Lung (tissue), 12 donors: ENCODE results near the gene FGF4. TPM values are rescaled to one million over a fixed set of nuclear protein-coding genes. Genes with fewer than 3 reads are reported as not detected.

ENCODE experiments used
- ATAC-seq: fragments of 200-7000 bp; cut with Tn5 transposase; one replicate; pipeline ENCODE4 v1.9.1; 2020; ENCODE audit warnings: moderate number of reproducible peaks; ENCODE audit not compliant: insufficient read depth, low FRiP score
- DNase-seq, 3 donors: peaks; one replicate each; pipeline ENCODE4 v3.0.0-alpha.2; 2013 to 2017
- H3K27ac ChIP-seq, 2 donors: one replicate each; pipeline ENCODE4 v1.5.1; 2013; ENCODE audit warnings: mild to moderate bottlenecking in 2 of 2, moderate library complexity in 2 of 2, control low read depth in 1 of 2, inconsistent platforms in 1 of 2, low read depth in 1 of 2, low read length in 1 of 2
- H3K27me3 ChIP-seq, 3 donors: one replicate each; pipeline ENCODE4 v1.5.1; 2013; ENCODE audit warnings: low read length in 2 of 3; ENCODE audit not compliant: control insufficient read depth in 3 of 3, insufficient read depth in 3 of 3
- H3K36me3 ChIP-seq, 4 donors: one replicate each; pipeline ENCODE4 v1.5.1; 2013; ENCODE audit warnings: low read length in 4 of 4, mild to moderate bottlenecking in 1 of 4, moderate library complexity in 1 of 4; ENCODE audit not compliant: control insufficient read depth in 4 of 4, insufficient read depth in 4 of 4
- H3K4me1 ChIP-seq, 5 donors: one replicate each; pipeline ENCODE4 v1.5.1; 2013; ENCODE audit warnings: low read length in 5 of 5, mild to moderate bottlenecking in 2 of 5, moderate library complexity in 1 of 5; ENCODE audit not compliant: control insufficient read depth in 5 of 5, insufficient read depth in 5 of 5
- H3K4me3 ChIP-seq: one replicate; pipeline ENCODE4 v1.5.1; 2013; ENCODE audit warnings: mild to moderate bottlenecking, control low read depth, moderate library complexity
- H3K9ac ChIP-seq, 2 donors: one replicate each; pipeline ENCODE4 v1.5.1; 2013; ENCODE audit warnings: low read length in 2 of 2, control low read depth in 1 of 2; ENCODE audit not compliant: insufficient read depth in 1 of 2
- H3K9me3 ChIP-seq, 4 donors: one replicate each; pipeline ENCODE4 v1.5.1; 2013; ENCODE audit warnings: low read length in 3 of 4, mild to moderate bottlenecking in 1 of 4, moderate library complexity in 1 of 4; ENCODE audit not compliant: control insufficient read depth in 4 of 4, insufficient read depth in 3 of 4
- CTCF ChIP-seq: IDR thresholded peaks from 2 replicates; pipeline ENCODE4 v1.5.1; 2012; ENCODE audit warnings: mild to moderate bottlenecking; ENCODE audit errors: control extremely low read depth, extremely low read depth
- WGBS, 2 donors: extraction: QIAGEN DNeasy Blood & Tissue Kit; methylation state at CpG; one replicate each; pipeline ENCODE4 v1.1.7; 2013; 5-methylcytosine and 5-hydroxymethylcytosine counted together
- polyA plus RNA-seq, 2 donors: library from polyadenylated mRNA; stranded (reverse); fragments of 200-250 nt; gene quantifications; one replicate each; pipeline ENCODE4 v1.2.1, GENCODE V29; 2013
- total RNA-seq, 2 donors: library from RNA; depleted of rRNA in 1 of 2; stranded (reverse); fragments of >200 nt in 1 of 2; gene quantifications; one replicate each; pipeline ENCODE4 v1.2.1, GENCODE V29; 2014 to 2021
- donor health status: control.
- donor health status: control.
- donor health status: Bipolar disorder and iron deficiency.
- donor health status: healthy.
- donor health status: DM: yes; HTN: yes; CAD: no.

Gene FGF4
- total and polyA plus RNA-seq, 4 donors: not detected

GRCh38 chr11:69774354-69775162, 583 bp downstream of the FGF4 start:
- Histone ChIP-seq H3K4me1 (peaks cover 0 to 1% (median 0%) of the 10 kb centered on the region in 5 donors), H3K9me3 (no peaks in the 10 kb centered on the region), H3K9ac (no peak overlapping the region), H3K27me3 (peaks cover 31 to 65% (median 54%) of the 10 kb centered on the region in 3 donors), H3K36me3 (no peaks in the 10 kb centered on the region), H3K4me3 (no peak overlapping the region), H3K27ac (no peak overlapping the region)
- DNase-seq (no peak), ATAC-seq (no peak)
- WGBS, 2 donors: 2 to 3% methylated on average over 80 to 107 of the region's 107 CpGs
- no peak for TF ChIP-seq CTCF

GRCh38 chr11:69773626-69774353, 1.4 kb downstream of the FGF4 start:
- H3K9ac ChIP-seq: no peak overlapping the region
- H3K27ac ChIP-seq: no peak overlapping the region
- H3K36me3 ChIP-seq: no peaks in the 10 kb centered on the region
- H3K4me1 ChIP-seq: peaks cover 0 to 1% (median 0%) of the 10 kb centered on the region in 5 donors
- 12 to 13% methylated on average over 29 to 30 of the region's 30 CpGs for WGBS, 2 donors
- peaks cover 31 to 67% (median 57%) of the 10 kb centered on the region in 3 donors for H3K27me3 ChIP-seq
- no peak overlapping the region for H3K4me3 ChIP-seq
- TF ChIP-seq CTCF: no peak
- ATAC-seq (no peak), DNase-seq (no peak)
- H3K9me3 ChIP-seq: peaks cover 0 to 5% (median 0%) of the 10 kb centered on the region in 4 donors

GRCh38 chr11:69771466-69771865, 3.7 kb downstream of the FGF4 start:
- no peak overlapping the region for H3K4me3 ChIP-seq
- no peak overlapping the region for H3K27ac ChIP-seq
- ATAC-seq (no peak), DNase-seq (no peak)
- H3K27me3 ChIP-seq: peaks cover 28 to 62% (median 47%) of the 10 kb centered on the region in 3 donors
- TF ChIP-seq CTCF: no peak
- H3K4me1 ChIP-seq: peaks cover 0 to 3% (median 0%) of the 10 kb centered on the region in 5 donors
- no peaks in the 10 kb centered on the region for H3K36me3 ChIP-seq
- H3K9me3 ChIP-seq: peaks cover 0 to 5% (median 0%) of the 10 kb centered on the region in 4 donors
- H3K9ac ChIP-seq: no peak overlapping the region
- 35 to 37% methylated on average over 7 of the region's 7 CpGs for WGBS, 2 donors
